IPS-NIHi7 (cell line): ENCODE measurements around the gene PAPOLB.
A peak's percentile ranks its signal among the peaks of the same experiment; 100 is the strongest.

Source experiments
- DNase-seq: peaks from one replicate; pipeline ENCODE4 v3.0.0; 2012; ENCODE audit warnings: mixed read lengths; ENCODE audit errors: extremely low spot score

Gene PAPOLB

GRCh38 chr7:4878336-4879335, 16.8 kb upstream of the PAPOLB start:
- DNase-seq, result no peak

GRCh38 chr7:4876586-4876985, 14.8 kb upstream of the PAPOLB start:
- DNase-seq, result no peak

- DNase-seq, result no peak
Observed at GRCh38 chr7:4875391-4875790, 13.6 kb upstream of the PAPOLB start.

GRCh38 chr7:4873071-4873944, 11.5 kb upstream of the PAPOLB start:
- DNase-seq, result no peak

- peak; percentile 39 for DNase-seq
Observed at GRCh38 chr7:4871930-4872675, 10.3 kb upstream of the PAPOLB start.

- no peak for DNase-seq
Observed at GRCh38 chr7:4871056-4871680, 9.3 kb upstream of the PAPOLB start.

GRCh38 chr7:4868493-4868892, 6.7 kb upstream of the PAPOLB start:
- DNase-seq, result no peak

GRCh38 chr7:4866528-4867496, 5.0 kb upstream of the PAPOLB start:
- DNase-seq, result no peak

GRCh38 chr7:4862156-4862555, 326 bp upstream of the PAPOLB start:
- no peak for DNase-seq

GRCh38 chr7:4861227-4861626, 603 bp downstream of the PAPOLB start:
- no peak for DNase-seq

GRCh38 chr7:4857189-4857588, 4.6 kb downstream of the PAPOLB start:
- DNase-seq, result no peak

- DNase-seq, result no peak
Observed at GRCh38 chr7:4856336-4857057, 5.3 kb downstream of the PAPOLB start.

- DNase-seq, result no peak
Observed at GRCh38 chr7:4854916-4855315, 6.9 kb downstream of the PAPOLB start.

- no peak for DNase-seq
Observed at GRCh38 chr7:4851459-4852422, 10.1 kb downstream of the PAPOLB start.

GRCh38 chr7:4850262-4850795, 11.5 kb downstream of the PAPOLB start:
- DNase-seq, result no peak

- DNase-seq, result no peak
Observed at GRCh38 chr7:4849390-4849789, 12.4 kb downstream of the PAPOLB start.

GRCh38 chr7:4845740-4846142, 16.1 kb downstream of the PAPOLB start:
- peak; percentile 88 for DNase-seq
